ENCODE measurements around the gene PCDHGB4.
"Not testable (repeated sequence)": the region's sequence is repeated elsewhere in the genome, so short reads cannot be mapped to it uniquely, and the experiment has no call there.

Gene PCDHGB4

GRCh38 chr5:141366016-141366896 is 21.2 kb upstream of the PCDHGB4 start:
- DNase-seq (ENCODE audit: low spot score) = no peak

GRCh38 chr5:141369994-141370848 is 17.3 kb upstream of the PCDHGB4 start, which contains the start of gene PCDHGB3:
Gene PCDHGB3, plus strand, starts transcription at chr5:141370242. Its CDS starts 153 bp downstream, at chr5:141370395.
- no peak for DNase-seq (ENCODE audit: low spot score)

GRCh38 chr5:141371572-141372475 is 15.7 kb upstream of the PCDHGB4 start:
- no peak for DNase-seq (ENCODE audit: low spot score)

- no peak for DNase-seq (ENCODE audit: low spot score)
Observed at GRCh38 chr5:141373673-141374317, 13.7 kb upstream of the PCDHGB4 start, which contains the start of gene PCDHGA6. Gene PCDHGA6, plus strand, starts transcription at chr5:141373891. Its CDS starts 193 bp downstream, at chr5:141374084.

GRCh38 chr5:141374627-141375026 is 12.9 kb upstream of the PCDHGB4 start:
- no peak for DNase-seq (ENCODE audit: low spot score)

- not testable (repeated sequence) for DNase-seq (ENCODE audit: low spot score)
Observed at GRCh38 chr5:141375444-141376155, 11.9 kb upstream of the PCDHGB4 start.

- no peak for DNase-seq (ENCODE audit: low spot score)
Observed at GRCh38 chr5:141382469-141383294, 4.8 kb upstream of the PCDHGB4 start, which contains the start of gene PCDHGA7. Gene PCDHGA7, plus strand, starts transcription at chr5:141382742. Its CDS starts 158 bp downstream, at chr5:141382900.

GRCh38 chr5:141383345-141383744 is 4.2 kb upstream of the PCDHGB4 start:
- DNase-seq (ENCODE audit: low spot score) = no peak

GRCh38 chr5:141384471-141385267 is 2.8 kb upstream of the PCDHGB4 start:
- DNase-seq (ENCODE audit: low spot score) = no peak

GRCh38 chr5:141388661-141389060 is 1.2 kb downstream of the PCDHGB4 start:
- no peak for DNase-seq (ENCODE audit: low spot score)

- no peak for DNase-seq (ENCODE audit: low spot score)
Observed at GRCh38 chr5:141389153-141390042, 1.9 kb downstream of the PCDHGB4 start.

- DNase-seq (ENCODE audit: low spot score) = no peak
Observed at GRCh38 chr5:141392429-141393198, 5.1 kb downstream of the PCDHGB4 start, which contains the start of gene PCDHGA8. Gene PCDHGA8, plus strand, starts transcription at chr5:141392633. Its CDS starts 181 bp downstream, at chr5:141392814.

- DNase-seq (ENCODE audit: low spot score) = no peak
Observed at GRCh38 chr5:141393267-141393666, 5.8 kb downstream of the PCDHGB4 start.

- DNase-seq (ENCODE audit: low spot score) = not testable (repeated sequence)
Observed at GRCh38 chr5:141394401-141395187, 7.1 kb downstream of the PCDHGB4 start.

- DNase-seq (ENCODE audit: low spot score) = not testable (repeated sequence)
Observed at GRCh38 chr5:141397756-141398551, 10.5 kb downstream of the PCDHGB4 start, which contains the start of gene PCDHGB5. Gene PCDHGB5, plus strand, starts transcription at chr5:141397947. Its CDS starts 181 bp downstream, at chr5:141398128.

Measured in kidney capillary endothelial cell (primary cell).